Mesenchymal stem cell (in vitro differentiated cells and primary cell): ENCODE measurements around the gene REV3L.
A peak's percentile ranks its signal among the peaks of the same experiment; 100 is the strongest.

ENCODE experiments used
- DNase-seq: peaks from one replicate; pipeline ENCODE4 v3.0.0-alpha.2; 2013
- H2AFZ ChIP-seq: one replicate; pipeline ENCODE4 v1.6.1; 2013; ENCODE audit warnings: low read depth, mild to moderate bottlenecking, control low read depth, inconsistent platforms, low read length, moderate library complexity
- H2AK5ac ChIP-seq: 2 replicates; pipeline ENCODE4 v1.6.1; 2013; ENCODE audit warnings: low read length, moderate library complexity, mild to moderate bottlenecking, inconsistent platforms; ENCODE audit not compliant: severe bottlenecking
- H2BK120ac ChIP-seq: one replicate; pipeline ENCODE4 v1.6.1; 2013; ENCODE audit warnings: low read depth, mild to moderate bottlenecking, inconsistent platforms, low read length, moderate library complexity
- H2BK12ac ChIP-seq, 2 experiments: one replicate each; pipeline ENCODE4 v1.6.1; 2013; ENCODE audit warnings: inconsistent platforms in 2 of 2, low read length in 2 of 2, mild to moderate bottlenecking in 2 of 2, moderate library complexity in 2 of 2, control low read depth in 1 of 2
- H2BK15ac ChIP-seq: one replicate; pipeline ENCODE4 v1.6.1; 2013; ENCODE audit warnings: mild to moderate bottlenecking, low read depth, inconsistent platforms; ENCODE audit not compliant: poor library complexity, severe bottlenecking
- H2BK5ac ChIP-seq: 2 replicates; pipeline ENCODE4 v1.6.1; 2013; ENCODE audit warnings: low read depth, mild to moderate bottlenecking, low read length, control low read depth, inconsistent platforms; ENCODE audit not compliant: poor library complexity, severe bottlenecking
- H3K14ac ChIP-seq, 2 experiments: one replicate each; pipeline ENCODE4 v1.6.1; 2013; ENCODE audit warnings: inconsistent platforms in 2 of 2, low read length in 2 of 2, control low read depth in 1 of 2, mild to moderate bottlenecking in 1 of 2, moderate library complexity in 1 of 2
- H3K18ac ChIP-seq, 2 experiments: one replicate each; pipeline ENCODE4 v1.6.1; 2013; ENCODE audit warnings: inconsistent platforms in 2 of 2, low read length in 2 of 2, control low read depth in 1 of 2, low read depth in 1 of 2, mild to moderate bottlenecking in 1 of 2
- H3K23ac ChIP-seq, 2 experiments: one replicate each; pipeline ENCODE4 v1.6.1; 2013; ENCODE audit warnings: inconsistent platforms in 2 of 2, low read length in 2 of 2, mild to moderate bottlenecking in 2 of 2, moderate library complexity in 2 of 2, control low read depth in 1 of 2
- H3K27ac ChIP-seq: 2 replicates; pipeline ENCODE4 v1.5.1; 2013; ENCODE audit warnings: mild to moderate bottlenecking, moderate library complexity, low read length, control low read depth, inconsistent platforms; ENCODE audit not compliant: poor library complexity, severe bottlenecking
- H3K27me3 ChIP-seq, 2 experiments: 2 replicates each; pipeline versions ENCODE4 v1.6.1 to v1.7.0; 2013; ENCODE audit warnings: low read length in 2 of 2, mild to moderate bottlenecking in 2 of 2, moderate library complexity in 2 of 2, control low read depth in 1 of 2, inconsistent platforms in 1 of 2; ENCODE audit not compliant: control insufficient read depth in 1 of 2, insufficient read depth in 1 of 2
- H3K36me3 ChIP-seq, 2 experiments: 2 replicates each; pipeline versions ENCODE4 v1.6.1 to v1.7.0; 2013; ENCODE audit warnings: low read length in 2 of 2, control low read depth in 1 of 2, inconsistent platforms in 1 of 2, low read depth in 1 of 2, mild to moderate bottlenecking in 1 of 2; ENCODE audit not compliant: insufficient read depth in 2 of 2, control insufficient read depth in 1 of 2
- H3K4ac ChIP-seq, 2 experiments: one replicate each; pipeline ENCODE4 v1.6.1; 2013; ENCODE audit warnings: inconsistent platforms in 2 of 2, low read length in 2 of 2, mild to moderate bottlenecking in 2 of 2, moderate library complexity in 2 of 2, control low read depth in 1 of 2, low read depth in 1 of 2
- H3K4me1 ChIP-seq: 2 replicates; pipeline ENCODE4 v1.6.1; 2013; ENCODE audit warnings: low read depth, low read length, control low read depth; ENCODE audit not compliant: control insufficient read depth, insufficient read depth
- H3K4me2 ChIP-seq: 2 replicates; pipeline ENCODE4 v1.6.1; 2013; ENCODE audit warnings: low read length, mild to moderate bottlenecking, inconsistent platforms; ENCODE audit not compliant: poor library complexity, severe bottlenecking
- H3K4me3 ChIP-seq, 2 experiments: 2 replicates each; pipeline versions ENCODE4 v1.5.1 to v1.7.0; 2013; ENCODE audit warnings: low read length in 2 of 2, mild to moderate bottlenecking in 2 of 2, control low read depth in 1 of 2, low read depth in 1 of 2; ENCODE audit not compliant: insufficient read depth in 1 of 2
- H3K79me1 ChIP-seq: replicated peaks from 2 replicates; pipeline ENCODE4 v1.6.1; 2013; ENCODE audit warnings: mild to moderate bottlenecking, control low read depth, low read length, inconsistent platforms; ENCODE audit not compliant: poor library complexity, severe bottlenecking
- H3K9ac ChIP-seq: 2 replicates; pipeline ENCODE4 v1.7.0; 2013; ENCODE audit warnings: mild to moderate bottlenecking, low read length, moderate library complexity
- H3K9me3 ChIP-seq: 2 replicates; pipeline ENCODE4 v1.7.0; 2013; ENCODE audit warnings: mild to moderate bottlenecking, low read length; ENCODE audit not compliant: control insufficient read depth
- H4K8ac ChIP-seq: one replicate; pipeline ENCODE4 v1.6.1; 2013; ENCODE audit warnings: inconsistent platforms, mild to moderate bottlenecking, low read length, moderate library complexity
- H4K91ac ChIP-seq: one replicate; pipeline ENCODE4 v1.6.1; 2013; ENCODE audit warnings: mild to moderate bottlenecking, low read length, inconsistent platforms
- WGBS: methylation state at CpG from one replicate; pipeline ENCODE4 v1.1.7; 2013; ENCODE audit warnings: mixed read lengths; 5-methylcytosine and 5-hydroxymethylcytosine counted together

The REV3L gene

DNA sequence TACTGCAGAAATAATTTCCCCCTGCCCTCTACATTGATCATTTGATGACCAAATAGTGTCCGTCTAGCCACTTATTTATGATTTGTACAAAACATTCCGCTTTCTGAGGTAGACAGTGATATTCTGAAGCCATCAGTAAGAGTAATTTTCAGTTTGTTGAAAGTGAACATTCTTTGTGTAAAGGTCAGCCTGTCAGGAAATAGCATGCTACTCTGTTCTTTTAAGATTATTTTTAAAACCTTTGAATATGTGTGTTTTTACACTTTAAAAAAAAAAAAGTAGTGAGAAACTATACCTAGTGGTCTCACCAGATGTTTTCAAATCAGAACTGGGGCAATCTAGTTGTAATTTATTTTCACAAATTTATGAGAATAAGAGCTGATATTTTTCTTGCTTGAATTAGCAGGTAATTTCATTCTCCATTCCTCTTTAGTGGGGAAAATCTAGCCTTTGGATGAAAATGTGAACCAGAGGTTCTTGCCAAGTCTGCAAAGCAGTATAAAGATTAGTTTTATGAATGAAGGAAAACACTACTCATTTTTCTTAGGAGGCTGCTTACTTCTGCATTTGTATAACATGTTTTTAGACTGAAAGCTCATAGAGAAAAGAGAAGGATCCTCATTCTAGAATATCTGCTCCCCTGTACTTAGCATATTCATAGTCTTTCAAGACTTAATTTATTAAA, 12.1 kb upstream of the REV3L start:
- Histone ChIP-seq H3K4me1 (no peaks in the 10 kb centered on the region), H3K27me3 (no peaks in the 10 kb centered on the region), H3K79me1 (peaks cover 18% of the 10 kb centered on the region), H2BK5ac (no peak overlapping the region), H3K23ac (no peak overlapping the region), H3K36me3 (peaks cover 0 to 13% of the 10 kb centered on the region in 2 experiments), H2BK15ac (no peak overlapping the region), H2BK12ac (no peak overlapping the region), H2BK120ac (no peak overlapping the region), H3K18ac (no peak overlapping the region), H2AK5ac (no peak overlapping the region), H4K91ac (no peak overlapping the region), H3K4ac (no peak overlapping the region), H3K9me3 (no peaks in the 10 kb centered on the region), H3K27ac (no peak overlapping the region), H2AFZ (no peak overlapping the region), H3K4me3 (no peak overlapping the region), H3K14ac (no peak overlapping the region), H4K8ac (no peak overlapping the region), H3K4me2 (no peak overlapping the region), H3K9ac (no peak overlapping the region)
- no peak for DNase-seq
- no CpG with 5 or more reads among the region's 2 CpGs for WGBS

DNA sequence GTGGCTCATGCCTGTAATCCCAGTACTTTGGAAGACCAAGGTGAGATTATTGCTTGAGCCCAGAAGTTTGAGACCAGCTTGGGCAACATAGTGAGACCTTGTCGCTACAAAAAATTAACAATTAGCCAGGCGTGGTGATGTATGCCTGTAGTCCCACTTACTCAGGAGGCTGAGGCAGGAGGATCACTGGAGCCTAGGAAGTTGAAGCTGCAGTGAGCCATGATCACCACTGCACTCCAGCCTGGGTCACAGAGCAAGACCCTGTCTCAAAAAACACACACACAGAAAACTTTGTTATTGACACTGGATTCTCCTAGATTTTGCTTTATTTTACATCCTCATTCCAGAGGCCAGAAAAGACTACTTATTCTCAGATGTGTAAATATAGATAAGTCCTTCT, 9.5 kb upstream of the REV3L start:
- H3K4me3 ChIP-seq: no peak overlapping the region
- peaks cover 0 to 18% of the 10 kb centered on the region in 2 experiments for H3K36me3 ChIP-seq
- no peak overlapping the region for H4K8ac ChIP-seq
- no peak overlapping the region for H2AK5ac ChIP-seq
- no peak overlapping the region for H2BK120ac ChIP-seq
- no peak overlapping the region for H3K27ac ChIP-seq
- no peak overlapping the region for H3K18ac ChIP-seq
- no peak overlapping the region for H3K9ac ChIP-seq
- peaks cover 20% of the 10 kb centered on the region for H3K79me1 ChIP-seq
- no peaks in the 10 kb centered on the region for H3K9me3 ChIP-seq
- no peak overlapping the region for H3K14ac ChIP-seq
- no peaks in the 10 kb centered on the region for H3K27me3 ChIP-seq
- H3K4me2 ChIP-seq: no peak overlapping the region
- no peak for DNase-seq
- H3K4ac ChIP-seq: no peak overlapping the region
- no peak overlapping the region for H2BK15ac ChIP-seq
- no peak overlapping the region for H2BK5ac ChIP-seq
- no peak overlapping the region for H2BK12ac ChIP-seq
- no peak overlapping the region for H4K91ac ChIP-seq
- WGBS: 100% methylated on average over 2 of the region's 2 CpGs
- no peak overlapping the region for H3K23ac ChIP-seq
- H2AFZ ChIP-seq: no peak overlapping the region
- H3K4me1 ChIP-seq: no peaks in the 10 kb centered on the region

DNA sequence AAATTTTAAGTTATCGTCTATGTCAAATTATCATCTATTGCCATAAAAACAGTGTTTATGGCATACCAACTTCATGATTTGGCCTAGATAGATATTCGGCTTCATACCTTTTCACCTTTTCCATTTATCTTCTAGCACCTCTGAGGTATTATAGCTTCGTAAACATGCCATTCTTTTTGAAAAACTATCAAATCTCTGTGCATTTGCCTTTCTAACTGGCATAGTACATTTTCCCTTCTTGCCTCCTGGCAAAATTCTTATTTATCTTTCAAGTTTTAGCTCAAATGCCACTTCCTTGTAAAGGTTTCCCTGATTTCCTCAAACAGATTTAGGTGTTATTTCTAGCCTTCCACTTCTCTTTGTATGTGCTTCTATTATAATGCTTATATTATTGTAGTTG, 7.0 kb upstream of the REV3L start:
- no peaks in the 10 kb centered on the region for H3K27me3 ChIP-seq
- H2BK12ac ChIP-seq: no peak overlapping the region
- no peak overlapping the region for H3K4me2 ChIP-seq
- H3K36me3 ChIP-seq: peaks cover 4 to 22% of the 10 kb centered on the region in 2 experiments
- H3K14ac ChIP-seq: no peak overlapping the region
- no peaks in the 10 kb centered on the region for H3K4me1 ChIP-seq
- no peak overlapping the region for H2AFZ ChIP-seq
- no peak overlapping the region for H2BK5ac ChIP-seq
- DNase-seq: no peak
- no peak overlapping the region for H2BK15ac ChIP-seq
- no peak overlapping the region for H3K18ac ChIP-seq
- H3K79me1 ChIP-seq: peaks cover 23% of the 10 kb centered on the region
- no peak overlapping the region for H3K4ac ChIP-seq
- no peak overlapping the region for H3K9ac ChIP-seq
- H4K91ac ChIP-seq: no peak overlapping the region
- no peaks in the 10 kb centered on the region for H3K9me3 ChIP-seq
- 99% methylated on average over 3 of the region's 3 CpGs for WGBS
- H3K27ac ChIP-seq: no peak overlapping the region
- H2AK5ac ChIP-seq: no peak overlapping the region
- H2BK120ac ChIP-seq: no peak overlapping the region
- no peak overlapping the region for H3K23ac ChIP-seq
- no peak overlapping the region for H4K8ac ChIP-seq
- H3K4me3 ChIP-seq: no peak overlapping the region

DNA sequence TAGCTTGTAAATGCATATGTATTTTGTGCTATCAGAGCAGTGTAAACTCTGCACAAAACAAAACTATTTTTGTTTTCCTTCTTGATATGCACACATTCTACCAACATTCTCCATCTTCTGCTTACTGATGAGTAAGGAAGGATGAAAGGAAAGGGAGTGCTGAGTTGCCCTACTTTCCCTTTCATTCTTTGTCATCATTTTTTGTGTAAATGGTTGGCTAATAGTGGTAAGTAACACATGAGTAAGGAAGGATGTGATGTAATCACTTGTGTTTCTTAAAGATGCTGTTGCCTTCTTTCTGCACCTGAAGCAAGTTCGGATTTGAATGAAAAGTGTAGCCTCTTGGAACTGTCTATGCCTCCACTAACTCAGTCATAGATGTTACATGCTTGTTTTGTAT, 4.6 kb upstream of the REV3L start:
- Histone ChIP-seq H2BK120ac (no peak overlapping the region), H2BK5ac (no peak overlapping the region), H3K79me1 (peaks cover 19% of the 10 kb centered on the region), H2BK12ac (no peak overlapping the region), H3K9me3 (no peaks in the 10 kb centered on the region), H4K91ac (no peak overlapping the region), H3K36me3 (peaks cover 4 to 19% of the 10 kb centered on the region in 2 experiments), H3K27me3 (no peaks in the 10 kb centered on the region), H2AK5ac (no peak overlapping the region), H3K18ac (no peak overlapping the region), H3K4me1 (no peaks in the 10 kb centered on the region), H2AFZ (no peak overlapping the region), H2BK15ac (no peak overlapping the region), H3K27ac (no peak overlapping the region), H3K4ac (no peak overlapping the region), H3K9ac (no peak overlapping the region), H3K23ac (no peak overlapping the region), H4K8ac (no peak overlapping the region), H3K4me2 (no peak overlapping the region), H3K4me3 (no peak overlapping the region), H3K14ac (no peak overlapping the region)
- peak; percentile 79 for DNase-seq
- WGBS: 100% methylated on average over 1 of the region's 1 CpG
